Endothelial cell of umbilical vein (primary cell): ENCODE results near the gene KCNQ1OT1. TPM values are rescaled to one million over a fixed set of nuclear protein-coding genes. Genes with fewer than 3 reads are reported as not detected.

Experiments used
- BruUV-seq: library from RNA; stranded (reverse); fragments of 400-500 nt; replicated peaks from 2 replicates; lab custom pipeline; 2021; lab: Mats Ljungman, UMichigan
- CTCF ChIA-PET: fragments of 300-600, 350-600 bp; sonication (Branson Sonifier 250); formaldehyde crosslinking; loops from one replicate; lab custom pipeline; 2021; ENCODE audit warnings: antibody characterized with exemption, inconsistent platforms; lab: Charles Lee
- POLR2A ChIA-PET: fragments of 300-600, 350-600 bp; sonication (Branson Sonifier 250); formaldehyde crosslinking; loops from one replicate; lab custom pipeline; 2021; ENCODE audit warnings: antibody characterized with exemption, inconsistent platforms; lab: Charles Lee
- DNase-seq: peaks from one replicate; pipeline ENCODE4 v3.0.0-alpha.2; 2011; ENCODE audit warnings: low read depth, low spot score
- FAIRE-seq: peaks from 2 replicates; lab custom pipeline; 2011; peaks lifted over from hg19 to GRCh38; lab: Jason Lieb, UNC
- H2AFZ ChIP-seq: 2 replicates; pipeline ENCODE4 v1.6.0; 2012; ENCODE audit warnings: low read depth, low read length, control low read depth, inconsistent platforms
- H3K27ac ChIP-seq: 2 replicates; pipeline ENCODE4 v1.5.1; 2011; ENCODE audit warnings: low read depth, mild to moderate bottlenecking, control low read depth, low read length, moderate library complexity; ENCODE audit not compliant: insufficient read depth
- H3K27me3 ChIP-seq, 2 experiments: 2 replicates each; pipeline versions ENCODE4 v1.6.0 to v1.6.1; 2011; ENCODE audit warnings: low read length in 2 of 2, mixed read lengths in 1 of 2; ENCODE audit not compliant: control insufficient read depth in 2 of 2, insufficient read depth in 2 of 2
- H3K36me3 ChIP-seq, 2 experiments: 2 replicates in 1 of 2; 3 replicates in 1 of 2; pipeline ENCODE4 v1.5.1; 2011; ENCODE audit warnings: low read length in 2 of 2, mild to moderate bottlenecking in 1 of 2, moderate library complexity in 1 of 2; ENCODE audit not compliant: control insufficient read depth in 2 of 2, insufficient read depth in 2 of 2; ENCODE audit errors: extremely low read depth in 1 of 2
- H3K4me1 ChIP-seq: 3 replicates; pipeline ENCODE4 v1.5.1; 2011; ENCODE audit warnings: mild to moderate bottlenecking, low read length; ENCODE audit not compliant: control insufficient read depth, insufficient read depth; ENCODE audit errors: extremely low read depth
- H3K4me2 ChIP-seq: 2 replicates; pipeline ENCODE4 v1.6.1; 2011; ENCODE audit warnings: low read length, control low read depth, mixed read lengths; ENCODE audit not compliant: insufficient read depth
- H3K4me3 ChIP-seq, 3 experiments: fragments of 200-600 bp in 1 of 3; sonication (generic), shearing (Covaris generic) in 1 of 3; replicated peaks in 1 of 3; 2 replicates each; pipeline ENCODE4 v1.5.1; 2011 to 2016; ENCODE audit warnings: control low read depth in 3 of 3, low read length in 3 of 3, mild to moderate bottlenecking in 2 of 3, inconsistent platforms in 1 of 3, low read depth in 1 of 3, moderate library complexity in 1 of 3; ENCODE audit not compliant: insufficient read depth in 1 of 3
- H3K79me2 ChIP-seq: 2 replicates; pipeline ENCODE4 v1.6.0; 2012; ENCODE audit warnings: low read length, inconsistent platforms; ENCODE audit not compliant: control insufficient read depth, insufficient read depth
- H3K9ac ChIP-seq: replicated peaks from 2 replicates; pipeline ENCODE3; 2011; ENCODE audit warnings: low read length, control low read depth; ENCODE audit not compliant: insufficient read depth; ENCODE audit errors: extremely low read depth
- H3K9me1 ChIP-seq: replicated peaks from 3 replicates; pipeline ENCODE4 v1.6.0; 2011; ENCODE audit warnings: mild to moderate bottlenecking, low read length; ENCODE audit not compliant: control insufficient read depth, insufficient read depth; ENCODE audit errors: extremely low read depth
- H3K9me3 ChIP-seq: replicated peaks from 2 replicates; pipeline ENCODE4 v1.5.1; 2012; ENCODE audit warnings: low read length, inconsistent platforms; ENCODE audit not compliant: control insufficient read depth, insufficient read depth
- H4K20me1 ChIP-seq: replicated peaks from 2 replicates; pipeline ENCODE3; 2011; ENCODE audit warnings: mild to moderate bottlenecking, low read length; ENCODE audit not compliant: control insufficient read depth, insufficient read depth; ENCODE audit errors: extremely low read depth
- CTCF ChIP-seq, 2 donors: IDR thresholded peaks; 1 replicate in 1 of 2; 2 replicates in 1 of 2; pipeline ENCODE4 v1.5.1; 2011; ENCODE audit warnings: low read length in 2 of 2, mild to moderate bottlenecking in 2 of 2, moderate library complexity in 2 of 2, control low read depth in 1 of 2, inconsistent platforms in 1 of 2, low read depth in 1 of 2; ENCODE audit not compliant: insufficient read depth in 1 of 2; ENCODE audit errors: extremely low read depth in 1 of 2
- EZH2 ChIP-seq: IDR thresholded peaks from 2 replicates; pipeline ENCODE4 v1.6.1; 2012; ENCODE audit warnings: borderline replicate concordance, low read depth, mild to moderate bottlenecking, moderate library complexity, low read length, inconsistent platforms; ENCODE audit not compliant: severe bottlenecking
- FOS ChIP-seq: IDR thresholded peaks from 2 replicates; pipeline ENCODE4 v1.6.1; 2011; ENCODE audit warnings: mild to moderate bottlenecking, low read length, moderate library complexity, borderline replicate concordance; ENCODE audit not compliant: insufficient read depth
- GATA2 ChIP-seq: IDR thresholded peaks from 2 replicates; pipeline ENCODE4 v1.7.0; 2011; ENCODE audit warnings: low read depth, mild to moderate bottlenecking, moderate library complexity, mixed read lengths, low read length; ENCODE audit not compliant: insufficient read length, insufficient read depth
- JUN ChIP-seq: IDR thresholded peaks from 2 replicates; pipeline ENCODE4 v1.6.1; 2011; ENCODE audit warnings: borderline replicate concordance, low read depth; ENCODE audit not compliant: insufficient read length, insufficient read depth
- MAX ChIP-seq: IDR thresholded peaks from 2 replicates; pipeline ENCODE4 v1.6.1; 2011; ENCODE audit not compliant: insufficient read depth, insufficient read length
- MYC ChIP-seq: IDR thresholded peaks from one replicate; pipeline ENCODE4 v1.6.1; 2011; ENCODE audit warnings: mild to moderate bottlenecking, low read depth, low read length
- POLR2A ChIP-seq: IDR thresholded peaks from 2 replicates; pipeline ENCODE4 v1.6.1; 2012; ENCODE audit warnings: low read depth, mild to moderate bottlenecking, control low read depth, low read length
- POLR2AphosphoS5 ChIP-seq: IDR thresholded peaks from 2 replicates; pipeline ENCODE4 v1.6.1; 2012; ENCODE audit warnings: low read depth, mild to moderate bottlenecking, control low read depth, low read length, moderate library complexity; ENCODE audit not compliant: insufficient read depth
- dilution Hi-C: fragments of 300-500 bp; cut with MboI; formaldehyde crosslinking; loops from one replicate; pipeline ENCODE4 v1.15.0; 2019; ENCODE audit warnings: low sequenced_read_pairs; ENCODE audit not compliant: extremely low pct_ligation_motif_present
- intact Hi-C: fragments of 100-400 bp; cut with micrococcal nuclease; formaldehyde crosslinking; loops from one replicate; pipeline ENCODE4 v1.10.0; 2022
- polyA plus RNA-seq, 4 experiments: library from polyadenylated mRNA; depleted of rRNA in 3 of 4; stranded (reverse) in 3 of 4; unstranded in 1 of 4; fragments of >200 nt; gene quantifications; 2 replicates each; pipeline versions ENCODE4 v1.2.1 to v1.2.3, GENCODE V29; 2011 to 2012; ENCODE audit warnings: missing spikeins in 1 of 4
- total RNA-seq: library from RNA; stranded (reverse); gene quantifications from 2 replicates; pipeline ENCODE4 v1.2.3, GENCODE V29; 2021

Gene KCNQ1OT1
- total and polyA plus RNA-seq, 2 donors (not counting 3 experiments of a cell fraction or from before 2014, with no cell fraction given), result 0.11 to 1.8 TPM

- no peaks in the 10 kb centered on the region for H3K4me1 ChIP-seq
- H3K4me2 ChIP-seq, result no peak overlapping the region
- H3K9ac ChIP-seq, result no peak overlapping the region
- H3K27ac ChIP-seq, result no peak overlapping the region
- intact Hi-C loops (no loop called here), dilution Hi-C loops (no loop called here)
- H3K27me3 ChIP-seq, result no peaks in the 10 kb centered on the region
- no peaks in the 10 kb centered on the region for H3K9me3 ChIP-seq
- FAIRE-seq (no peak), DNase-seq (no peak)
- BruUV-seq, result no TSS peak
- TF ChIP-seq JUN (no peak), POLR2AphosphoS5 (no peak), MAX (no peak), GATA2 (no peak), CTCF (IDR thresholded peaks at IDR 0.05; ENCODE audit: extremely low read depth in 1 of 2, insufficient read depth in 1 of 2, low read depth in 1 of 2, low read length in 2 of 2) (no peak), FOS (no peak), EZH2 (no peak), POLR2A (no peak), MYC (no peak)
- H3K79me2 ChIP-seq, result no peaks in the 10 kb centered on the region
- no peaks in the 10 kb centered on the region for H3K36me3 ChIP-seq
- ChIA-PET POLR2A (no interaction called here), CTCF (no interaction called here)
- no peaks in the 10 kb centered on the region for H4K20me1 ChIP-seq
- H3K4me3 ChIP-seq, result no peak overlapping the region
- no peak overlapping the region for H2AFZ ChIP-seq
- no peaks in the 10 kb centered on the region for H3K9me1 ChIP-seq
Measured at GRCh38 chr11:2651826-2652271, 47.9 kb downstream of the KCNQ1OT1 start.
